B cell (primary cell): ENCODE measurements around the gene KIAA1191. TPM values are rescaled to one million over a fixed set of nuclear protein-coding genes. Genes with fewer than 3 reads are reported as not detected.

Source experiments
- ATAC-seq: fragments of 200-7000 bp; cut with Tn5 transposase; one replicate; pipeline ENCODE4 v1.10.0; 2021; ENCODE audit warnings: low read depth, mild to moderate bottlenecking, moderate number of reproducible peaks, moderate library complexity
- CTCF ChIA-PET: fragments of 350-600 bp; sonication (Branson Sonifier 250); formaldehyde crosslinking; loops from one replicate; lab custom pipeline; 2021; ENCODE audit warnings: antibody characterized with exemption, inconsistent platforms; lab: Charles Lee
- POLR2A ChIA-PET: fragments of 350-600 bp; sonication (Branson Sonifier 250); formaldehyde crosslinking; loops from one replicate; lab custom pipeline; 2021; ENCODE audit warnings: antibody characterized with exemption; lab: Charles Lee
- DNase-seq: peaks from one replicate; pipeline ENCODE4 v3.0.0; 2013
- H2AFZ ChIP-seq: 2 replicates; pipeline ENCODE4 v1.6.1; 2012; ENCODE audit warnings: mild to moderate bottlenecking, low read depth, low read length; ENCODE audit not compliant: insufficient read depth, poor library complexity, severe bottlenecking
- H3K27ac ChIP-seq, 2 donors: 1 replicate in 1 of 2; 2 replicates in 1 of 2; pipeline ENCODE4 v1.5.1; 2012 to 2013; ENCODE audit warnings: low read length in 2 of 2, mild to moderate bottlenecking in 2 of 2, moderate library complexity in 1 of 2
- H3K27me3 ChIP-seq, 4 experiments: fragments of 200-600 bp in 1 of 4; sonication (generic) in 1 of 4; replicated peaks in 1 of 4; 1 replicate in 2 of 4; 2 replicates in 2 of 4; pipeline versions ENCODE4 v1.6.1 to v1.7.0; 2013 to 2016; ENCODE audit warnings: low read length in 3 of 4, mild to moderate bottlenecking in 2 of 4, mixed read lengths in 1 of 4, moderate library complexity in 1 of 4; ENCODE audit not compliant: insufficient read depth in 4 of 4, control insufficient read depth in 3 of 4; ENCODE audit errors: control extremely low read depth in 1 of 4
- H3K36me3 ChIP-seq, 2 experiments: replicated peaks in 1 of 2; 1 replicate in 1 of 2; 2 replicates in 1 of 2; pipeline versions ENCODE4 v1.6.1 to v1.7.1; 2013; ENCODE audit warnings: low read length in 1 of 2; ENCODE audit not compliant: insufficient read depth in 2 of 2, control insufficient read depth in 1 of 2; ENCODE audit errors: control extremely low read depth in 1 of 2, extremely low read depth in 1 of 2
- H3K4me1 ChIP-seq, 2 donors: fragments of 200-600 bp in 1 of 2; sonication (generic) in 1 of 2; 1 replicate in 1 of 2; 2 replicates in 1 of 2; pipeline versions ENCODE4 v1.5.1 to v1.6.1; 2013 to 2017; ENCODE audit warnings: low read length in 2 of 2; ENCODE audit not compliant: control insufficient read depth in 2 of 2, insufficient read depth in 2 of 2
- H3K4me2 ChIP-seq: replicated peaks from 2 replicates; pipeline ENCODE3; 2012; ENCODE audit warnings: mild to moderate bottlenecking, low read depth, low read length; ENCODE audit not compliant: poor library complexity, severe bottlenecking
- H3K4me3 ChIP-seq, 5 experiments: fragments of 200-600 bp in 1 of 5; sonication (generic) in 1 of 5; 1 replicate in 3 of 5; 2 replicates in 2 of 5; pipeline versions ENCODE4 v1.5.1 to v1.7.0; 2011 to 2016; ENCODE audit warnings: low read length in 4 of 5, mild to moderate bottlenecking in 4 of 5, low read depth in 2 of 5, control low read depth in 1 of 5, moderate library complexity in 1 of 5; ENCODE audit not compliant: insufficient read depth in 1 of 5; ENCODE audit errors: control extremely low read depth in 1 of 5, extremely low read depth in 1 of 5
- H3K79me2 ChIP-seq: fragments of 200-600 bp; sonication (generic); one replicate; pipeline ENCODE4 v1.6.0; 2016; ENCODE audit warnings: low read length; ENCODE audit not compliant: control insufficient read depth, insufficient read depth
- H3K9ac ChIP-seq: fragments of 200-600 bp; sonication (generic); 2 replicates; pipeline ENCODE4 v1.6.1; 2017; ENCODE audit warnings: mild to moderate bottlenecking, low read length, moderate library complexity
- H3K9me3 ChIP-seq, 3 donors: one replicate each; pipeline versions ENCODE4 v1.6.1 to v1.7.1; 2013; ENCODE audit warnings: low read length in 2 of 3; ENCODE audit not compliant: control insufficient read depth in 2 of 3, insufficient read depth in 1 of 3; ENCODE audit errors: control extremely low read depth in 1 of 3
- H4K20me1 ChIP-seq: 2 replicates; pipeline ENCODE4 v1.6.0; 2012; ENCODE audit warnings: mild to moderate bottlenecking, low read length; ENCODE audit not compliant: insufficient read depth, control insufficient read depth, poor library complexity, severe bottlenecking
- H3K27ac Mint-ChIP-seq: one replicate; pipeline ENCODE4 v1.8.0; 2021; ENCODE audit warnings: mixed read lengths
- H3K27me3 Mint-ChIP-seq: one replicate; pipeline ENCODE4 v1.8.0; 2021; ENCODE audit warnings: mixed read lengths
- H3K4me1 Mint-ChIP-seq: one replicate; pipeline ENCODE4 v1.8.0; 2021; ENCODE audit warnings: mixed read lengths
- H3K4me3 Mint-ChIP-seq: one replicate; pipeline ENCODE4 v1.8.0; 2021; ENCODE audit warnings: mixed read lengths
- H3K9me3 Mint-ChIP-seq: one replicate; pipeline ENCODE4 v1.8.0; 2022; ENCODE audit warnings: mixed read lengths; ENCODE audit not compliant: insufficient read depth
- EZH2 ChIP-seq: IDR thresholded peaks from 2 replicates; pipeline ENCODE4 v1.6.1; 2012; ENCODE audit warnings: borderline replicate concordance, low read depth, mild to moderate bottlenecking, moderate library complexity, low read length; ENCODE audit not compliant: insufficient read depth, poor library complexity, severe bottlenecking
- WGBS: methylation state at CpG from one replicate; pipeline ENCODE4 v1.1.5; 2013; ENCODE audit warnings: missing lambda C conversion rate; ENCODE audit not compliant: insufficient coverage; 5-methylcytosine and 5-hydroxymethylcytosine counted together
- intact Hi-C: fragments of 100-400 bp; cut with micrococcal nuclease; formaldehyde crosslinking; loops from one replicate; pipeline ENCODE4 v1.10.0; 2022
- polyA plus RNA-seq: library from polyadenylated mRNA; depleted of rRNA; stranded (reverse); fragments of >200 nt; gene quantifications from 2 replicates; pipeline ENCODE4 v1.2.3, GENCODE V29; 2012
- total RNA-seq, 2 donors: library from RNA; stranded (reverse); fragments of 120-200 nt in 1 of 2; gene quantifications; 1 replicate in 1 of 2; 2 replicates in 1 of 2; pipeline versions ENCODE4 v1.2.3 to v1.2.4, GENCODE V29; 2013 to 2022
- TF ChIP-seq, protein P1 (sequence below): fragments of 200-600 bp; IDR thresholded peaks from one replicate; pipeline ENCODE4 v1.8.0; 2022; ENCODE audit warnings: antibody characterized with exemption, mild to moderate bottlenecking

The KIAA1191 gene
- total and polyA plus RNA-seq, 2 donors (not counting 1 experiment from before 2014, with no cell fraction given): 61.2 to 82.9 TPM

- H2AFZ ChIP-seq: no peak overlapping the region
- H3K9me3 ChIP-seq: no peaks in the 10 kb centered on the region
- H3K4me2 ChIP-seq: no peak overlapping the region
- TF ChIP-seq, protein P1, sequence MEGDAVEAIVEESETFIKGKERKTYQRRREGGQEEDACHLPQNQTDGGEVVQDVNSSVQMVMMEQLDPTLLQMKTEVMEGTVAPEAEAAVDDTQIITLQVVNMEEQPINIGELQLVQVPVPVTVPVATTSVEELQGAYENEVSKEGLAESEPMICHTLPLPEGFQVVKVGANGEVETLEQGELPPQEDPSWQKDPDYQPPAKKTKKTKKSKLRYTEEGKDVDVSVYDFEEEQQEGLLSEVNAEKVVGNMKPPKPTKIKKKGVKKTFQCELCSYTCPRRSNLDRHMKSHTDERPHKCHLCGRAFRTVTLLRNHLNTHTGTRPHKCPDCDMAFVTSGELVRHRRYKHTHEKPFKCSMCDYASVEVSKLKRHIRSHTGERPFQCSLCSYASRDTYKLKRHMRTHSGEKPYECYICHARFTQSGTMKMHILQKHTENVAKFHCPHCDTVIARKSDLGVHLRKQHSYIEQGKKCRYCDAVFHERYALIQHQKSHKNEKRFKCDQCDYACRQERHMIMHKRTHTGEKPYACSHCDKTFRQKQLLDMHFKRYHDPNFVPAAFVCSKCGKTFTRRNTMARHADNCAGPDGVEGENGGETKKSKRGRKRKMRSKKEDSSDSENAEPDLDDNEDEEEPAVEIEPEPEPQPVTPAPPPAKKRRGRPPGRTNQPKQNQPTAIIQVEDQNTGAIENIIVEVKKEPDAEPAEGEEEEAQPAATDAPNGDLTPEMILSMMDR: no peak
- no peak for TF ChIP-seq EZH2
- DNase-seq: no peak
- H3K27ac ChIP-seq: no peak overlapping the region
- H3K9me3 Mint-ChIP-seq: no peaks in the 10 kb centered on the region
- H3K27me3 Mint-ChIP-seq: no peaks in the 10 kb centered on the region
- H3K4me3 ChIP-seq: no peak overlapping the region
- peaks cover 7% of the 10 kb centered on the region for H3K4me1 Mint-ChIP-seq
- no peak overlapping the region for H3K4me3 Mint-ChIP-seq
- H3K9ac ChIP-seq: no peak overlapping the region
- WGBS: over 99% methylated on average over 9 of the region's 9 CpGs
- H3K27ac Mint-ChIP-seq: no peak overlapping the region
- no peak for ATAC-seq
- H3K4me1 ChIP-seq: peaks cover 5 to 10% of the 10 kb centered on the region in 2 donors
- no peaks in the 10 kb centered on the region for H3K27me3 ChIP-seq
- H3K79me2 ChIP-seq: peaks cover 11% of the 10 kb centered on the region
- peaks cover 0 to 11% of the 10 kb centered on the region in 2 experiments for H3K36me3 ChIP-seq
- H4K20me1 ChIP-seq: no peaks in the 10 kb centered on the region
- intact Hi-C loops: no loop called here
- CTCF ChIA-PET: interaction anchor here (0.9 kb wide), 1 partner anchor 11 kb away, joined by 3 read pairs; no protein-coding TSS in a partner anchor
- POLR2A ChIA-PET: interaction anchor here (0.7 kb wide), 1 partner anchor 11 kb away, joined by 3 read pairs; no protein-coding TSS in a partner anchor
Observed at GRCh38 chr5:176394096-176394495, 32.5 kb upstream of the KIAA1191 start.

DNA sequence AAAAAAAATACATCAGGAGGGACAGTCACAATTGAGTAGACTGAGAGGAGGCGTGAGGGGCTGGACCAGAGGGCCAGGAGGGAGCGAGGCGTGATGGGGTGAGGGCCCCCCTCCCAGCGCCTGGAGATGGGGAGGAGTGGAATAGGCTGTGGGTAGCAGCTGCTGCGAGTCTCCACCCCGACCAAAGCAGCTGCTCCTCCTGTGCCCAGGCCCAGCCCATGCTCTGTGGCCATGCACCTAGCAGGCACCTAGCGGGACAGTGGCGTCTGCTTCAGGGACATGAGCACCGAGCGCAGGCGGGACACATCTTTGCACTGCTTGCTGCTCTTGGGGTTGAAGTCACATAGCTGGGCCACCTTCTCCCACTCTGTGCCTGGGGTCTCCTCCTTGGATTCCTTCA, 31.0 kb upstream of the KIAA1191 start:
- 95% methylated on average over 10 of the region's 11 CpGs for WGBS
- H3K9me3 Mint-ChIP-seq: no peaks in the 10 kb centered on the region
- CTCF ChIA-PET: interaction anchor here (1.6 kb wide), 1 partner anchor 56 kb away, joined by 4 read pairs; the partner anchor contains the start of gene FAF2

More for the DNA sequence above, 31.0 kb upstream of the KIAA1191 start:
- Histone ChIP-seq H3K27me3 (no peaks in the 10 kb centered on the region), H3K36me3 (peaks cover 0 to 10% of the 10 kb centered on the region in 2 experiments), H3K4me2 (no peak overlapping the region), H2AFZ (no peak overlapping the region), H3K27ac (no peak overlapping the region), H4K20me1 (no peaks in the 10 kb centered on the region), H3K79me2 (peaks cover 20% of the 10 kb centered on the region), H3K4me1 (peaks cover 9 to 17% of the 10 kb centered on the region in 2 donors), H3K4me3 (no peak overlapping the region), H3K9me3 (no peaks in the 10 kb centered on the region), H3K9ac (no peak overlapping the region)
- H3K27ac Mint-ChIP-seq: no peak overlapping the region
- ATAC-seq (no peak), DNase-seq (no peak)
- H3K27me3 Mint-ChIP-seq: no peaks in the 10 kb centered on the region
- intact Hi-C loops: no loop called here
- H3K4me1 Mint-ChIP-seq: peaks cover 16% of the 10 kb centered on the region
- TF ChIP-seq, protein P1: no peak
- no peak for TF ChIP-seq EZH2
- H3K4me3 Mint-ChIP-seq: no peak overlapping the region
- POLR2A ChIA-PET: no interaction called here
